Measurements from ENCODE around the gene SLC22A23.

Gene SLC22A23

GRCh38 chr6:3366596-3367413 is 90.0 kb downstream of the SLC22A23 start:
- DNase-seq, result no peak

- no peak for DNase-seq
These were observed 92.5 kb downstream of the SLC22A23 start for GRCh38 chr6:3364391-3364790.

GRCh38 chr6:3363296-3364025 is 93.4 kb downstream of the SLC22A23 start:
- DNase-seq, result peak; percentile 49

- no peak for DNase-seq
These were observed 95.4 kb downstream of the SLC22A23 start for GRCh38 chr6:3361312-3362037.

- DNase-seq, result no peak
These were observed 96.2 kb downstream of the SLC22A23 start for GRCh38 chr6:3360727-3361045.

- no peak for DNase-seq
These were observed 96.7 kb downstream of the SLC22A23 start for GRCh38 chr6:3359973-3360726.

GRCh38 chr6:3359101-3359752 is 97.6 kb downstream of the SLC22A23 start:
- no peak for DNase-seq

GRCh38 chr6:3358413-3359100 is 98.3 kb downstream of the SLC22A23 start:
- no peak for DNase-seq

GRCh38 chr6:3357678-3358077 is 99.2 kb downstream of the SLC22A23 start:
- no peak for DNase-seq

GRCh38 chr6:3356824-3357420 is 99.9 kb downstream of the SLC22A23 start:
- DNase-seq, result no peak

GRCh38 chr6:3356056-3356823 is 100.6 kb downstream of the SLC22A23 start:
- peak; percentile 89 for DNase-seq

- no peak for DNase-seq
These were observed 101.3 kb downstream of the SLC22A23 start for GRCh38 chr6:3355358-3356055.

GRCh38 chr6:3355011-3355357 is 101.9 kb downstream of the SLC22A23 start:
- DNase-seq, result peak; percentile 89

- DNase-seq, result no peak
These were observed 102.9 kb downstream of the SLC22A23 start for GRCh38 chr6:3353939-3354338.

GRCh38 chr6:3353213-3353903 is 103.5 kb downstream of the SLC22A23 start:
- no peak for DNase-seq

GRCh38 chr6:3352678-3353077 is 104.2 kb downstream of the SLC22A23 start:
- DNase-seq, result no peak

GRCh38 chr6:3351829-3352524 is 104.9 kb downstream of the SLC22A23 start:
- DNase-seq, result no peak

GRCh38 chr6:3351105-3351676 is 105.7 kb downstream of the SLC22A23 start:
- DNase-seq, result no peak
